Measurements from ENCODE around the gene C20orf96.

Gene C20orf96

GRCh38 chr20:221258-221830 is 69.2 kb downstream of the C20orf96 start:
- no peak for TF ChIP-seq CTCF (IDR thresholded peaks at IDR 0.05; ENCODE audit: insufficient read depth, low read depth, low read length, missing control alignments)
- no peak overlapping the region for H3K4me3 ChIP-seq (ENCODE audit: low read length)

More at GRCh38 chr20:221258-221830, 69.2 kb downstream of the C20orf96 start:
- no peak for DNase-seq (ENCODE audit: low read depth)
